HG02885 (cell line): Measurements from ENCODE around the gene GLYAT.
"Not testable (repeated sequence)": the region's sequence is repeated elsewhere in the genome, so short reads cannot be mapped to it uniquely, and the experiment has no call there.

Source experiments
- ATAC-seq: cut with Tn5 transposase; IDR thresholded peaks from one replicate; pipeline ENCODE4 v1.9.1; 2021; ENCODE audit warnings: mild to moderate bottlenecking; ENCODE audit not compliant: unreplicated experiment, poor library complexity

GLYAT gene

DNA sequence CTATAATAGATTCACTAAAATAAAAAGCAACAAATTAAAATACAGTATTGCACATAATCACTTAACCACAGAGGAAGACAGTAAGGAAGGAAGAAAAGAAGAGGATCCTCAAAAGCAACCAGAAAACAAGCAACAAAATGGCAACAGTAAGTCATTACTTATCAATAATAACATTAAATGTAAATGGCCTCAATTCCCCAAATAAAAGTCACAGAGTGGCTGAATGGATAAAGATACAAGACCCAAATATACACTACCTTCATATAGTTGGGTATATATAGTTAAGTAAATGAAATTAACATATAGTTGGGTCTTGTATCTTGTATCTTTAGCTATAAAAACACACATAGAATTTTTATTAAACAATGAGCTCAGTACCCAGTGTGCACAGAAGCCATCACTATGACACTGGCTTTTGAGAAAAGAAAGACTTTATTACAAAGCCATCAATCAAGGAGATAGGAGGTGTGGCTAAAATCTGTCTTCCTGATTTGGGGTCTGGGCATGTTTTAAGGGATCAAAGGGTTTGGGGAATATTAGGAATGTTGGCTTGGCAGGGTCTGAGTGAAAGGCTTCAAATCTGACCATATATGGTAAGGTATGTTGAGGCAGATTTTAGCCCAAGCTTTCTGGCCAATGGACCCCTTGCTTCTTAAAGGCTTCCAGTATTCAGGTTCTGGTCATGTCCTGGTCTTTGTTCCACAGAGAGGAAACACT is 13.4 kb upstream of the GLYAT start:
- ATAC-seq: no peak

DNA sequence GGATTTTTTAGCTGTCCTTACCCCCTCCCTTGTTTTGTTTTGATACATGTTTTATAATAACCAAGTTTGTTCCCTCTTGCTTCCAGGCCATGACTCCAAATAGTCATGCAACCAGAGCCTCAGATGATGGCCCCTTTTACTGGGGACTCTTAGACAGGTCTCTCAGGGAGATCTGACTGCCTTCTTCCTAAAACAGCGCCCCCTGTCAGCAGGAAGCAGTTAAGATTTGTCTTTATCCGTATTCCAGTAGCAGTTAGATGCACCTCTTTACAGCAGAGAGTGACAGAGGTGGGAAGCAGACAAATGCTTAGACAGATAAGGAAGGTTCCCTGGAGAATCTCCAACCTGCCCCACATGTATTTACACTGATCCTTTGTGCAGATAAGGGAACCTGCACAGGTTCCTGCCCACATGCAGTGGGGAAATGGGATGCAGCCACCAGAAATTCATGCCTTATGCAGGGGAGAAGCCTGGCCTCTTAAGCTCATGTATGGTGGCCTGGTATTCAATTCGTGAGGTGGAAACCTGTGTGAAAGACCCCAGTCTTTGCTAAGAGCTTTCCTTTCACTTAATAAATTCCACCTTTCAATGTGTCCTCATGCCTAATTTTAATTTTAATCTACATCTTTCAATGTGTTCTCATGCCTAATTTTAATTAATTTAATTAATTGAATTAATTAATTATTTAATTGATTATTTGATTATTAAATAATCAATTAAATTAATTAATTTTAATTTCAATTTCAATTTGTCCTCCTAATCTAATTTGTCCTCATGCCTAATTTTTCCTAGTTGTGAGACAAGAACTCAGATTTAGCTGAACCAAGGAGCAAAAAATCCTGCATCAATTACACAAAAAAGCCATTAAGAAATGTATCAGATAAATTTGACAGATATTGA is 11.5 kb upstream of the GLYAT start:
- no peak for ATAC-seq

DNA sequence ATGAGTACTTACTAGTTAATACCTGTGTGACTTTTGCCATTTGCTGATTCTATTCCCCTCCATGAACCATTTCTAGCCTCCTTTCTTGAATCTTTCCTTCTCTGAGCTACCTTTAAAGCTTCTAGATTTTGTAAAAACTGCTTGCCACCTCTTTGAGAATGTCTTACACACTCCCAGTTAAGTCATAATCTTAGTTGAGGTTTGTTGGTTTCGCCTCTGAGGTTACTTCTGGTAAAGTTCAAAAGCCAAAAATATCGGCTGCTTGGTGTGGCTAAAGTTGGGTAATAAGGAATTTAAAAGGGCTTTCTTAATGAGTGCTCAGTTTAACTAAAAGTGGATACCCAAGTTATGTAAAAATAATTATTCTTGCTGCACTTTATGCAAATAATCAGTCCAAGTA is 10.4 kb upstream of the GLYAT start:
- peak; percentile 87 for ATAC-seq

DNA sequence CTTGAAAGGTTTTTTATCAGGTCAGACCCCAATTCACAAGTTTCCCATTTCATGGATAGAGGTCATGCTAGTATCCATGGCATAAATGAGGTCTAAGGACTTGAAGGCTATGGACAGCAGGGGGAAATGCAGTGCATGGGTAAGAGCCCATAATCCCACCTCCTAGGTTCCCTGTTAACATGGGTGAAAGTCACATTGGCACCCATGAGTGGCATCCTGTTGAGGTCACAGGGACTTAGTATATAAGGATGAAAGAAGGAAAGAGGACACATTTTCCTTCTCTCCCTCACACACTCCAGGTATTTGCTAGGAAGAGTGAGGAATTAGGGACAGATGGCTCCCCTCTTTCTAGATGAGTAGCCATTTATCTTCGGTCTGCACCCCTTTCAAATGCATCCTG is 9.4 kb upstream of the GLYAT start:
- ATAC-seq: no peak

DNA sequence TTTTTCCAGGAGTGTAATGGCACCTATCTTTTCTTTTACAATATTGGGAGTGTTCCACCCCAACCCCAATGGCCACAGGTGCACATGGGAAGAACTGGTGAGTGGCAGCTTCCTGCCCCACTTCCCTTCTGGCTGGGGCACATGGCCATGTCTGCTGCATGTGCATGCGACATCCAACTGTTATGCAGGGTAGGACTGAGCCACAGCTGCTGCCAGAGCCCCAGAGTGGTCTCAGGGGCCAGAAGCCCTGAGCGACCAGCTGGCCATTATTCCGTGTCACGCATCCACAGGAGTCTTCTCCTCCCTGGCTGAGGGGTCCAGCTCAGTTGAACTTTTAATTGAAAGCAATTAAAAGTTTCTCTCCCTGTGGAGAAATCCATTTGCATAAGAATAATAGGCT is 8.7 kb upstream of the GLYAT start:
- no peak for ATAC-seq

DNA sequence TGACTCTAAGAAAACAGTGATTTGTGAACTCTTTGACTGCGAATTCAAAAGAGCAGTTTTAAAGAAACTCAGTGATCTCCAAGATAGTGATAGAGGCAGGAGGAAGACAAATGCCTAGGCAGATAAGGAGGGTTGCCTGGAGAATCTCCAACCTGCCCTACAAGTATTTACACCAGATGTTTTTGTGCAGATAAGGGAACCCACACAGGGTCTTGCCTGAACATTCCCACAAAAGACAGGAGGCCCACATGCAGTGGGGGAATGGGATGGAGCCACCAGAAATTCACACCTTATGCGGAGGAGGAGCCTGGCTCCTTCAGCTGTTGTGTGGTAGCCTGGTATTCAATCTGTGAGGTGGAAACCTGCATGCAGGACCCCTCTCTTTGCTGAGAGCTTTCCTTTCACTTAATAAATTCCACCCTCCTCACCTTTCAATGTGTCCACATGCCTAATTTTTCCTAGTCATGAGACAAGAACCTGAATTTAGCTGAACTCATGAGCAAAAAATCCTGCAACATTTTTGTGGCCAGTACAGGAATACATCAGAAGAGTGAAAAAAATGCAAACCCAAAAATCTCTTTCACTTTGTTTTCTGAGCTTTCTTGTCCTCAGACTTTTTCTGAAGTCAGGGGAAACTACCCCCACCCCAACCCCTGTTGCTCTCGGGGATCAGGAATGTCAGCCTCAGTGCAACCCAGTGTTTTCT is 8.1 kb upstream of the GLYAT start:
- no peak for ATAC-seq

DNA sequence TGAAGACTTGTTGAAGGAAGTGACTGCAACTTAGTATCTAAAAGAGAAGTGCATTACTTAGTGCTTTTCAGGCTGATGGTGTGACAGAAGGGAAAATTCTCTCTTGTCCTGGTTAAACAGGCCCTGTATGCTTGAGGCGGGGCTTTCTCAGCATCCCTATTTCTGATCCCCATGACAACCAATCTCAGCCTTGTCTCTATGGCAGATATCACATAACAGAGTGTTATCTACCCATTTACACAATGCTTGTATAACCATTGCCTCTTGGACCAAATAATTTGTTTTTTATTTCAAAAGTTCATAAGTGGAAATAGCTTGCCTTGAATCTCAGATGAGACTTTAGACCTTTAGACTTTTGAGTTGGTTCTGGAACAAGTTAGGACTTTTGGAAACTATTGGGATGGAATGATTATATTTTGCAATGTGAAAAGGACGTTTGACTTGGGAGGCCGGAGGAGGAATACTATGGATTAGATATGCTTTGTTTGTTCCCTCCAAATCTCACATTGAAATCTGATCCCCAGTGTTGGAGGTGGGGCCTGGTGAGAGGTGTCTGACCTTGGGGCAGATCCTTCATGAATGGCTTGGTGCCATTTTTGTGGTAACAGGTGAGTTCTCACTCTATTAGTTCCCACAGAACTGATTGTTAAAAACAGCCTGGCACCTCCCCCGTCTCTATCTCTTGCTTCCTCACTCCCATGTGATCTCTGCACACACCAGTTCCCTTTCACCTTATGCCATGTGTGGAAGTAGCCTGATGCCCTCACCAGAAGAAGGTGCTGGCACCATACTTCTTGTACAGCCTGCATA is 3.1 kb upstream of the GLYAT start:
- ATAC-seq: no peak

DNA sequence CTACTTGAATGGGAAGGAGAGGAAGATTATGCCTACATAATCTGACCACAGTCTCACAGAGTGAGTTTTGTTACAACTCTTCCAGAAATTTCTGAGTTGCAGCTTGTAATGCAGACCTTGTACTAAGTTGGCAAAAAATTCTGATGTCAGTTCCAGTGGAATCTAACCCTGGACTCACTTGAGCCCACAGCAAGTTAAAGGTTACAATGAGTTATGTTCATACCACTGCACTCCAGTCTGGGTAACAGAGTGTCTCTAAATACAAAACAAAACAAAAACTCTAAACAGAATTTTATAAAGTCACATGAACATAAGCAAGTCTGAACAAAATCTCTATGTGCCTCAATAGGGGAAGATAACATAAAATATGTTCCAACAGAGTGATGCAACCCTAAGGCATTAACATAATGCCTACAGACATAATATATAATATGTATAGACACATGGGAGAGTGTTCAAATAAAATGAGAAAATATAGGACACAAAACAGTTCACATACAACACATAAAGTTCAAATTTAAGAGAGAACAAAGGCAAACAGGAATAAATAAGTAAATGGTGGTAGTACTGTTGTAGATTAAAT is 1.1 kb downstream of the GLYAT start:
- ATAC-seq: no peak

DNA sequence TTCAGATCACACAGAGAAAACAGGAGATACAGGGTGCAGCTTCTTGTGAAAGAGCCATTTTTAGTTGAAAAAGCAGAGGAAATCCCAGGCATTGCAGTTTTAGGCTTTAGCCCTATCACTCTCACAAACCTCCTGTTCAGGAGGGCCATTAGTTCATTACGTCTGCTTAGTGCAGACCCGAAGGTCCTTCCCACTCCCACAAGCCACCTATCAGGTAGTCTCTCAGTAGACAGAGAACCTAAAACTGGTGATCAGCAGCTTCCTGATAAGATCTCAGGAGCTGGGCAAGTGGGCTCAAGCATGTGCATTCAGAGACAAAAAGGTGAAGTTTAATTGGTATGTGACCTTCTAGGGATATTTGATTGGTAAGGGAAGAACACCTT is 4.3 kb downstream of the GLYAT start:
- no peak for ATAC-seq

DNA sequence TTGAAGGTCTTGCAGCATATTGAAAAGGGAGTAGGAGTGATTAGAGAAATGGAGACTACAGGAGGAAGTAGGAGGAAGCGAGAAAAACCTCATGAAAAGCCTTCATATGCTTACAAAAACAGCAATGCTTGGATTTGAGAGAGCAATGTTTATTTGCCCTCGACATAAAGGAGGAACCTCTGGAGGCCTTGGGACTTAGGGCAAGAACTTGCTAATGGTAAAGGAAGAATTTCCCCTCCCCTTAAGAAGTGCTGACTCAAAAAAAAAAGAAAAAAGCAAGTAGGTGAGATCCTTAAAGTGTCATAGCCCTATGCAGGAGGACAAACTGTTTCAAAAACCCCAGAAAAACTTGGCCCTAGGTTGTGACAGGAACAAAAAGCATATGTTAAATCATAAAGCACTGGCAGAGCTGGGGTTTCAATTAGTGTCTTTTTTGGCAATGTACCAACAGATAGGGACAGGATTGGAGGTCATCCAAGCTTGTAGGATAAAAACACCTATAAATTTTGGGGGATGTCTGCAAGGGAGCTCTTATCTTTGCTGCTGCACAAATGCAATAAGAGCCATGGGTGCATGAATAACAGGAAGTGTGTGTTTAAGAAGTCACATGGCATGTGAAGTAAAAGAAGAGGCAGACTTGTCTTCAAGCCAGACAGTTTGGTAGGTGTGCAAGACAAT is 4.9 kb downstream of the GLYAT start:
- peak; percentile 63 for ATAC-seq

DNA sequence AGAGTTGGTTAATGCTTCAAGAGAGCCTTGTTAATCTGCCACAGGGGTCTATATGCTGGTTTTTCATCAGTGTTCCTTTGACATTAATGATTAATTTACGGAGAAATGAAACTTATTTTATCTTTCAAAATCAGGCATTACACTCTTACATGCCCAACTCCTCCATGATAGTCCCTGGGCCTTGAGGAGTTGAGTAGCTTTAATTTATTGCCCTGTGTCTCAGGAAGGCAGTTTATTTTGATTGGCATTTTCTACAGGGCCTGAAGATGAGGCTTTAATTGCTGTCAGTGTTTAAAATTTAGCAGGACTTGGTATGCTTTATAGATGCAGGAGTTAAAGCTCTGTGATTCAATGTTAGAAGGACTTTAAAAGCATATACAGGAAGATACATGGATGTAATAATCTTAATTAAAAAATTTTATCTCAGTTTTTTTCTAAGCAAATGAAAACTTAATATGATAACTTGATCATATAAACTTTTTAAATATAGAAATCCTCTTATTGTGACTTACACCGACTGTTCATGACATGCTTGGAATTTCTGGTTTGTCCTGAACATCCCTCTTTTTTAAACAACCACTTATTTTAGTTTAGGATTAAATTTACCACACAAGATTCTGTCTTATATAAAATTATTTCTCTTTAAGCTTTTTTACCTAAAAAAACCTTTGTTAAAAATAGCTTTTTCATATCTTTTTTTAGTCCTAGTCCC is 12.2 kb downstream of the GLYAT start:
- ATAC-seq: no peak

DNA sequence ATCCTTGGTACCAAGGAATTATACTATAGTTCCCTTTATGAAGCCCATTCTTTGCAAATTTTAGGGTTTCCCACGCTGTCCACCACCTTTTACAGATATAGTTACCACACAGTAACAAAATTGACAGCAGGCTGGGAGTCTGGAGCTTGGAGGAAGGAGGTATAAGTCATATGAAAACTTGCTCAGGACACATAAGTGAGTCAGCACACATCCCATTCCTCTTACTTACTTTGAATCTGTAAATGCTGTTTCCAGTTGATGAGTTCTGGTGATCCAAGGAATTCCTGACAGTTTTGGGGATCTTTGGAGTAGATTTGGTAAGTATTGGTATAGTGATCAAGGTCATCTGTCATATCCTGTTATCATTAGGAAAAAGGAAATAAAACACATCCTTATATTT is 19.2 kb downstream of the GLYAT start:
- no peak for ATAC-seq

DNA sequence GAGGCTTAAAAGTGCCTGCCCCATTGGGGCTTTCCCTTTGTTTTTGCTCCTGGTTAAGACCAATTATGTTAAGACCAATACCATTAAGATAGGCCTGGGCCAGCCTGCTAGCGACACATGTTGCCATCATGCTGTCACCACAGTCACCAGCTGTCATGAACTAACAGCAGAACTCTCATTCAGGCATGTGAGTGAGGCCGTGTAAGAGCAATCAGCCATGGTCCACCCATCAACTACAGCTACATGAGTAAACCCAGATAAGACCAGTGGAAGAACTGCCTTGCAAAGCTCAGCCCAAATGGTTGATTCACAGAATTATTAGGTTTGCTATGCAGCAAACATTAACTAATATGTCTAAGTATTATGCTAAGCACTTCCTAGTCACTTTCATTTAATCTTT is 19.9 kb downstream of the GLYAT start:
- ATAC-seq: no peak

DNA sequence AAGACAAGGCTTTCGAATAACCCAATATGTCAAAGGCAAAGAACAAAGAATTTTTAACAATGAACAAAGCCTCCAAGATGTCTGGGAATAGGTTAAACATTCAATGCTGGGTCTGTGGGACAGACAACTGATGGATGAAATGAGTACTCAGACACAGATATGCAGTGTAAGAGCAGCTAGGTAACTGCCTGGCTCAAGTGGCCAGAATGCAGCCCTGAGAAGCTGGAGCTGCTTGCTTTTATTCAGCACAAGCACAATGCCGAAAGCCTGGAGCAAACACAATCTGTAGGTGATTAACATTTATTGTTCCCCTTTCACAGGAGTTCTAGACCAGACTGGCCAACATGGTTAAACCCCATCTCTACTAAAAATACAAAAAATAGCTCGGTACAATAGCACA is 24.0 kb downstream of the GLYAT start:
- no peak for ATAC-seq

DNA sequence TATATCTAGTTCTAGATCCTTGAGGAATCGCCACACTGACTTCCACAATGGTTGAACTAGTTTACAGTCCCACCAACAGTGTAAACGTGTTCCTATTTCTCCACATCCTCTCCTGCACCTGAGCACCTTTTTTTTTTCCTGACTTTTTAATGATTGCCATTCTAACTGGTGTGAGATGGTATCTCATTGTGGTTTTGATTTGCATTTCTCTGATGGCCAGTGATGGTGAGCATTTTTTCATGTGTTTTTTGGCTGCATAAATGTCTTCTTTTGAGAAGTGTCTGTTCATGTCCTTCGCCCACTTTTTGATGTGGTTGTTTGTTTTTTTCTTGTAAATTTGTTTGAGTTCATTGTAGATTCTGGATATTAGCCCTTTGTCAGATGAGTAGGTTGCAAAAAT is 34.9 kb downstream of the GLYAT start:
- not testable (repeated sequence) for ATAC-seq

DNA sequence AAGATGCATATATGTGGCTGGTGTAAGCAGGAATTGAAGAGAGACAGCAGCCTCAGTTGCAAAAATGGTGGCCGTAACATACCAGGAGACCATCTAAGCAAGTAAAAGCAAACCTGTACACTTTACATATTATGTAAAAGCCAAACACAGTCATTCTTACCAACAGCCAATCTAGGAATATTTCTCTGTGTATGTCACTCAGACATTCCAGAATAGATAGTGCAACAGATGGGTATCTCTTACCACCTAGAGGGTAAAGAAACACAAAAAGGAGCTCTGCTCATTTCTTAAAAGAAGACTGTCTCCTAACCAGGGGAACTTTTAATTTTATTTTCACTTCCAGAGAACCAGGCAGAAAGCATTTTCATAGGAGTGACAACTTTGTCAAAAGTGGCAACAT is 38.7 kb downstream of the GLYAT start:
- no peak for ATAC-seq

DNA sequence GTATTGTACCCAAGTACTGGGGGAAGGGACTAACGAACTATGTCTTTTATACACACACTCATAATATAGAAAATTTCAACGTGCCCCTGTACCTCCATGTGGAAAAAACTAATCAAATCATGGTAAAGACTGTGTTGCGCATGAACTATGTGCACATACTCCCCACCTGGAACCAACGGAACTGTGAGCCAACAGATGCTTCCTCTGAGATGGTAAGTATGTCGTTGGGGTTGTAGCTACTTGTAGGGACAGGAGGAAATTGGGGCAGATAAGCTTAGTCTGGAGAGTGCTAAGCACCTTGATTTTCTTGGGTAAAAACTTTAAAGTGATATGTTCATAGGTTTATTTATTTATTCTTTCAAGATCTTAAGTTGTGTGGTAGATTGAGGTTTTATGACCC is 40.1 kb downstream of the GLYAT start:
- ATAC-seq: no peak

DNA sequence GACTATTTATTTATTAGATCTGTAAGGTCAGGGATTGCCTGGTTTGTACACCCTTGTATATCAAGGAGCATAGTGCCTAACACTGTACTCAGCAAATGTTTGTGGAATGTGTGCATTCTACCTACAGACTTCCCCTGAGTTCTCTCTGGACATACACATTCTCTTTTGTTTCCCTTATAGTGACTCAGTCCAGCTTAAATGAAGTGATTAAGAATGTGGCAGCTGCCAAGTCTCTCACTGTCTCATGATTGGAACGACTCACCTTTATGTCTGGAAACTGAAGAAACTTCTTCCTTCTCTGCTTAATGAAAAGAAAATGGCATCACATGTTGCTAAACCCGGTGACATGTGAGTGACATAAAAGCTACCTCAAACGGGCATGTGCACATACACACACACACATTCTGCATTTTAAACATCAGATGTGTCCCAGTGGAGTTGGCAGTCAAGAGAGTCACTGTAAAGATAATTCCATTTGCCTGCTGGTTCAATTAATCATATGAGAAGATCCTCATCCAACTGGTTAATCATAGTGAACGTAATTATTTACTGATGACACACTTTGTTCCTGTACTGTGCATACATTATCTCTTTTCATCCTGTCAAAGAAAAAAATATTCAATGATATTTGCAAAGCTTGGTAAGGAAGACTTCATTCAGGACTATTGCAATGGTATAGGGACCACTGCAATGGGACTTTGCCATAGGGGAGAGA is 42.8 kb downstream of the GLYAT start:
- no peak for ATAC-seq
